CD4-positive, CD25-positive, alpha-beta regulatory T cell (primary cell): ENCODE results near the gene RFWD3. TPM values are rescaled to one million over a fixed set of nuclear protein-coding genes. Genes with fewer than 3 reads are reported as not detected.
A peak's percentile ranks its signal among the peaks of the same experiment; 100 is the strongest.

Experiments
- ATAC-seq, 2 donors: fragments of 150-1000 bp; cut with Tn5 transposase; one replicate each; pipeline ENCODE4 v1.10.0; 2021; ENCODE audit warnings: low read depth in 2 of 2, moderate number of reproducible peaks in 2 of 2, moderate library complexity in 1 of 2
- DNase-seq, 3 donors: peaks; one replicate each; pipeline versions ENCODE4 v3.0.0 to v3.0.0-alpha.2; 2012 to 2022; ENCODE audit warnings: mixed read lengths in 1 of 3
- H3K27ac ChIP-seq: one replicate; pipeline ENCODE4 v1.7.0; 2013; ENCODE audit warnings: mild to moderate bottlenecking, low read length; ENCODE audit not compliant: insufficient read depth, poor library complexity, severe bottlenecking
- H3K27me3 ChIP-seq: one replicate; pipeline ENCODE4 v1.7.0; 2013; ENCODE audit warnings: low read length; ENCODE audit not compliant: control insufficient read depth, insufficient read depth
- H3K36me3 ChIP-seq: one replicate; pipeline ENCODE4 v1.7.0; 2013; ENCODE audit warnings: mild to moderate bottlenecking, low read length, moderate library complexity; ENCODE audit not compliant: control insufficient read depth, insufficient read depth
- H3K4me1 ChIP-seq: 2 replicates; pipeline ENCODE4 v1.7.0; 2013; ENCODE audit warnings: mild to moderate bottlenecking, low read length; ENCODE audit not compliant: insufficient read depth, control insufficient read depth, poor library complexity, severe bottlenecking
- H3K4me3 ChIP-seq: one replicate; pipeline ENCODE4 v1.7.0; 2013; ENCODE audit warnings: low read depth, mild to moderate bottlenecking, low read length, moderate library complexity
- H3K9me3 ChIP-seq, 2 experiments: 1 replicate in 1 of 2; 2 replicates in 1 of 2; pipeline ENCODE4 v1.7.0; 2013; ENCODE audit warnings: low read length in 2 of 2, mild to moderate bottlenecking in 1 of 2, moderate library complexity in 1 of 2; ENCODE audit not compliant: control insufficient read depth in 2 of 2
- H3K27ac Mint-ChIP-seq, 3 donors: one replicate each; pipeline ENCODE4 v1.8.0; 2020 to 2022; ENCODE audit warnings: mild to moderate bottlenecking in 3 of 3, mixed read lengths in 3 of 3, moderate library complexity in 2 of 3
- H3K27me3 Mint-ChIP-seq: one replicate; pipeline ENCODE4 v1.8.0; 2022; ENCODE audit warnings: mild to moderate bottlenecking, mixed read lengths
- H3K36me3 Mint-ChIP-seq: one replicate; pipeline ENCODE4 v1.8.0; 2020; ENCODE audit warnings: mixed read lengths
- H3K4me1 Mint-ChIP-seq, 4 donors: one replicate each; pipeline ENCODE4 v1.8.0; 2020 to 2022; ENCODE audit warnings: mixed read lengths in 4 of 4, mild to moderate bottlenecking in 1 of 4
- H3K4me3 Mint-ChIP-seq, 4 donors: one replicate each; pipeline ENCODE4 v1.8.0; 2020 to 2022; ENCODE audit warnings: mild to moderate bottlenecking in 4 of 4, mixed read lengths in 4 of 4, moderate library complexity in 3 of 4
- H3K9me3 Mint-ChIP-seq, 7 donors: one replicate each; pipeline ENCODE4 v1.8.0; 2020 to 2022; ENCODE audit warnings: mixed read lengths in 7 of 7, mild to moderate bottlenecking in 3 of 7, moderate library complexity in 2 of 7
- polyA plus RNA-seq, 4 donors: library from polyadenylated mRNA; unstranded; fragments of 300-500 nt; fragmentation: Illumina TruSeq; gene quantifications; one replicate each; pipeline ENCODE4 v1.2.3, GENCODE V29; 2021
- total RNA-seq: library from RNA; stranded (reverse); gene quantifications from one replicate; pipeline ENCODE4 v1.2.3, GENCODE V29; 2022

RFWD3 gene
- total and polyA plus RNA-seq, 5 donors from 2014 or later: 17.8 to 48.5 (median 21.7) TPM

GRCh38 chr16:74608944-74609343 lies 57.7 kb downstream of the RFWD3 start:
- peaks cover 43% of the 10 kb centered on the region for H3K4me1 ChIP-seq
- Mint-ChIP-seq H3K9me3 (no peaks in the 10 kb centered on the region), H3K27ac (peak overlapping the region; percentile 26 to 83 (median 69)), H3K27me3 (no peaks in the 10 kb centered on the region), H3K4me1 (peaks cover 17 to 44% (median 29%) of the 10 kb centered on the region in 4 donors), H3K36me3 (no peaks in the 10 kb centered on the region), H3K4me3 (peak overlapping the region; percentile 44 to 81 (median 60))
- ATAC-seq (no peak), DNase-seq (peak; percentile 23 to 37 (median 29))
- no peaks in the 10 kb centered on the region for H3K9me3 ChIP-seq
- H3K4me3 ChIP-seq: peak overlapping the region; percentile 32
- H3K36me3 ChIP-seq: no peaks in the 10 kb centered on the region
- H3K27ac ChIP-seq: no peak overlapping the region
- H3K27me3 ChIP-seq: no peaks in the 10 kb centered on the region

- H3K4me3 Mint-ChIP-seq: peak overlapping the region; percentile 44 to 89 (median 60)
- peak overlapping the region in 1 of 3 donors; percentile 83 for H3K27ac Mint-ChIP-seq
- Histone ChIP-seq H3K36me3 (no peaks in the 10 kb centered on the region), H3K4me3 (peak overlapping the region; percentile 91), H3K9me3 (no peaks in the 10 kb centered on the region), H3K27me3 (no peaks in the 10 kb centered on the region), H3K4me1 (peaks cover 48% of the 10 kb centered on the region), H3K27ac (no peak overlapping the region)
- no peaks in the 10 kb centered on the region for H3K27me3 Mint-ChIP-seq
- H3K36me3 Mint-ChIP-seq: no peaks in the 10 kb centered on the region
- DNase-seq (no peak), ATAC-seq (no peak)
- H3K4me1 Mint-ChIP-seq: peaks cover 22 to 50% (median 34%) of the 10 kb centered on the region in 4 donors
- H3K9me3 Mint-ChIP-seq: no peaks in the 10 kb centered on the region
Observed at GRCh38 chr16:74608381-74608780, 58.3 kb downstream of the RFWD3 start.

DNA sequence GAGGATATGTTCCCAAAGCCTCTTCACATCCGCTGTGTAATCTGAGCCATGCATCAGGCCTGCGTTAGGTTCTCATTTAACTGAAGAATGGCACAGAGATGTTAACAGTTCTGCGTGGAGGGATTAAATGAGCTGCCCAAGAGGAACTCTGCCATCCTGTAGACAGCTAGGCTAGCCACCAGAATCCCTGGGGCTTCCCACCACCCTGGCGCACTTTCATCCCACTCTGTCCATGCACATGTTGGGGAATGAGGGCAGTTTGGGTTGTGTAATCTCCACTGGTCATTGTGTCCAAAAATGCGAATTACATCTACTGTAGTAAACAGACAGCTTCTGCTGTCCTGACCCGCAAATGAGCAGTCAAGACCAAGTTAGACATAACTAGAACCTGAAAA lies 58.7 kb downstream of the RFWD3 start:
- peak overlapping the region in 3 of 4 donors; percentile 89 to 96 (median 93) for H3K4me3 Mint-ChIP-seq
- DNase-seq: no peak
- Histone ChIP-seq H3K4me3 (peak overlapping the region; percentile 91), H3K36me3 (no peaks in the 10 kb centered on the region), H3K9me3 (no peaks in the 10 kb centered on the region), H3K27ac (peak overlapping the region; percentile 92), H3K27me3 (no peaks in the 10 kb centered on the region), H3K4me1 (peaks cover 52% of the 10 kb centered on the region)
- peak overlapping the region in 2 of 3 donors; percentile 67 to 94 for H3K27ac Mint-ChIP-seq
- no peaks in the 10 kb centered on the region for H3K36me3 Mint-ChIP-seq
- H3K4me1 Mint-ChIP-seq: peaks cover 23 to 54% (median 37%) of the 10 kb centered on the region in 4 donors
- ATAC-seq: no peak
- no peaks in the 10 kb centered on the region for H3K27me3 Mint-ChIP-seq
- no peaks in the 10 kb centered on the region for H3K9me3 Mint-ChIP-seq

DNA sequence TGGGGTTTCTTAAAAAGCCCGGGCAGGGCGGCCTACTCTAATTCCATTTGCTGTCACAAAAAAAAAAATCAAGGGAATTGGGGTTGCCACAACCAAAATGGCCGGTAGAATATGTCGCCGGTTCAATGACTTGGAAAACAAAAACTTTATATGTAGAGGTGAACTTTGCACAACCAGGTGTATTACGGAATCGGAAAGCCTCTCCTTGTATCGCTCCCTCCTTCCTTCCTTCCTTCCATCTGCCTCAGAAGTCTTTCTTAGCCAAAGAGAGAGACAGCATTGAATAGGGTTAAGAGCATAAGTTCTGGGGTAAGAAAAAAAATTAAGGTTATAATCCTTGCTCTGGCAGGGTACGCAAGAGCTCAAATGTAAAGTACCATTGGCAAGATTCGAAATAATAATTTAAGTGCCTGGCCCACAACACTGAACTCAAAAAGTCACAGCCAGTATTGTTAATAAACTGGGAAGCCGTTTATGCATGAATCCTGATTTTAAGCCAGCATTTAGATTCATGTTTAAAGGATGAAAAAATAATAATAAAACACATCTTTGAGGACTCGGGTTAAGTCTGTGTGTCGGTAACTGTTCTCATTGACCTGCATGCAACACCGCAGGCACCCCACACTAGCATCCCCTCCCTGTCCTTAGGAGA lies 59.2 kb downstream of the RFWD3 start:
- Mint-ChIP-seq H3K27me3 (no peaks in the 10 kb centered on the region), H3K4me3 (peak overlapping the region; percentile 89 to 99 (median 94)), H3K4me1 (peaks cover 23 to 59% (median 42%) of the 10 kb centered on the region in 4 donors), H3K27ac (peak overlapping the region; percentile 93 to 95 (median 94)), H3K9me3 (no peaks in the 10 kb centered on the region), H3K36me3 (no peaks in the 10 kb centered on the region)
- Histone ChIP-seq H3K4me3 (peak overlapping the region; percentile 91), H3K27ac (peak overlapping the region; percentile 92), H3K4me1 (peaks cover 56% of the 10 kb centered on the region), H3K27me3 (no peaks in the 10 kb centered on the region), H3K9me3 (no peaks in the 10 kb centered on the region), H3K36me3 (no peaks in the 10 kb centered on the region)
- no peak for DNase-seq
- peak; percentile 7 to 27 for ATAC-seq

DNA sequence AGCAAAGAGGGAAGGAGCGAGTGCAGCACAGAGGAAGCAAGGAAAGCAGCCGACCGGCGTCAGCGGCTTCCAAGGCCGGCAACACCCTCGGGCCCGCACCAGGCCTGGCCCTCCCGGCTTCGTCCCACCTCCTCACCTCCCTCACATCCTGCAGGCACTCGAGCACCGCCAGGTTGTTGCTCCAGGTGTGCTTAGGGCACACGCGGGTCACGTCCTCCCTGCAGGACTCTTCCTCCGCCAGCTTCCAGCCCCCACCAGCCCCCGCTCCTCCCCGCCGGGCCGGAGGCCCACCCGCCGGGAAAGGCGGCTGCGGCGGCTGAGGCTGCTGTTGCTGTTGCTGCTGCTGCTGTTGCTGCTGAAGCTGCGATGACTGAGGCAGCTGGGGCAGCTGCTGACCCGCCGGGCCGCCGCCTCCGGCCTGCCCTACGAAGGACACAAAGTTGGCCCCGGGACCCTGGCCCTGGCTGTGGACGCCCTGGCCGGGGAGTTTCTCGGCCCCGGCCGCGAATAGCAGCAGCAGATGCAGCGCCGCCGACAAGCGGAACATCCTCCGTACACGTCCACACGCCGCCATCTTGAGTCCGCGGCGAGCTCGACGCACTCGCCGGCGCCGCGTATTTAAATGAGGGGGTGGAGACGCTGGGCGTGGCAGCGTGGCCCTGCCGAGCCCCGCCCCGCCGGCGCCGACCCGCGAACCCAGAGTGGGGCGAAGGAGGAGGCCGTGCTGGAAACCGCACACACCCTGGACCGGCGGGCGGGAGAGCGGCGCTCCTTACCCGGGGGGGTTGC lies 60.0 kb downstream of the RFWD3 start, which contains the start of gene GLG1:
GLG1 (minus strand) TSS at position 594 of the 789 bp plus-strand sequence; CDS start at position 574, 20 bp downstream.
- Mint-ChIP-seq H3K27me3 (no peaks in the 10 kb centered on the region), H3K4me3 (peak within 1 kb of the TSS; percentile 89 to 99 (median 94)), H3K9me3 (no peaks in the 10 kb centered on the region), H3K36me3 (no peaks in the 10 kb centered on the region), H3K27ac (peak within 1 kb of the TSS; percentile 95 to 98 (median 97)), H3K4me1 (peaks cover 27 to 66% (median 45%) of the 10 kb centered on the region in 4 donors)
- Histone ChIP-seq H3K27me3 (no peaks in the 10 kb centered on the region), H3K4me3 (peak within 1 kb of the TSS; percentile 96), H3K9me3 (no peaks in the 10 kb centered on the region), H3K36me3 (no peaks in the 10 kb centered on the region), H3K27ac (peak within 1 kb of the TSS; percentile 92), H3K4me1 (peaks cover 63% of the 10 kb centered on the region)
- peak; percentile 88 to 96 (median 93) for DNase-seq
- peak; percentile 95 to 97 for ATAC-seq

DNA sequence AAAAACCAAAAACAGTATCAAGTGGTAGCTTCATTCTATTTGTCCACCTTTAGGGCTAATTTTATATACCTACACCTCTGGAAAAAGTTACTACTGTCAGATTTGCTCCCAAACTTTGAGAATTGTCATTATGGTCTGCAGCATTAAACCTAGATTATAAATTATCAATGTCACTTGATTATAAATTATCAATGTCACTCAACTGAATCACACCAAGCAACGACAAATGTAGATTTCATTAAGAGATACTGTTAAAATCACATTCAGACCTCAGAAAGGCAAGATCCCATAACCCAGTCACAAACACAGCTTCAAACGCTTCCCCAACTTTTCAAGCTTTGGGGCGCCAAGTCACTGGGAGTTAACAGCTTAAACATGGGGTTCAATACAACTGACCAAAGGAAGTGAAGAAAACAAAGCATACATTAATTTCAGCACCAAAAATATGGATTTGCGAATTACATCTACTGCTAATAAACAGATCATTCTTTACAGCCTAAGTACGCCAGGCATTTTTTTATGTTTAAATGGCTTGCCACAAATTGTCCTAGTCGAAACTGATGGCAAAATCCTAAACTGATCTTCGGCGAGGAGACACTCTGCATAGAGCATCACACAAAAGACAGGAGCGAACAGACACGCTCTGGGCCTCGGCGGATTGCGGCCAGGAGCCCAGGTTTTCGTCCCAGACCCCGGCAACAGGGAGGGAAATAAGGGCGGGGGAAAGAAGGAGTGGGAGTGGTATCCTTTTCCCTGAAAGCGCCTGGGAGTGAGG lies 60.7 kb downstream of the RFWD3 start:
- H3K27ac Mint-ChIP-seq: peak overlapping the region; percentile 90 to 98 (median 97)
- peak overlapping the region; percentile 92 for H3K27ac ChIP-seq
- H3K9me3 ChIP-seq: no peaks in the 10 kb centered on the region
- H3K27me3 Mint-ChIP-seq: no peaks in the 10 kb centered on the region
- DNase-seq (peak in 1 of 3 donors; percentile 14), ATAC-seq (no peak)
- no peaks in the 10 kb centered on the region for H3K27me3 ChIP-seq
- peaks cover 71% of the 10 kb centered on the region for H3K4me1 ChIP-seq
- H3K4me3 Mint-ChIP-seq: peak overlapping the region; percentile 89 to 99 (median 94)
- H3K4me1 Mint-ChIP-seq: peaks cover 34 to 73% (median 53%) of the 10 kb centered on the region in 4 donors
- H3K36me3 Mint-ChIP-seq: no peaks in the 10 kb centered on the region
- no peaks in the 10 kb centered on the region for H3K9me3 Mint-ChIP-seq
- H3K36me3 ChIP-seq: no peaks in the 10 kb centered on the region
- peak overlapping the region; percentile 96 for H3K4me3 ChIP-seq

DNA sequence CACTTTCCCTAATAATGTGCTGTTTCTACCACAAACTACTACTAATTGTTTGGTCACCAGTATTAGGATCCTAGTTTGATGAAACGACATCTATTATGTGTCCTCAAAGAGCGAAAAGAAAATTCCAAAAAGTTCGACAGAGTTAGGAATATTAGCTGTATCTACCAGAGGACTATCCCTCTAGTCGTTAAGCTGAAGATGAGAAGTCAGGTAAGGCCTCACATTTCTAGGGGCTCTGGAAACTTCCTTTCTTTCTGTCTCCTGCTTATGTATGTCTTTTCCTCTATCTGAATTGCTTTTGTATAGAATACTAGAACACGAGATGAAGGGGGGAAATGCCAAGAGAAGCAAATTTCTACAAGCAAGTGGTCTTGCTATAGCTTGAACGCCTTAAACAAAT lies 61.3 kb downstream of the RFWD3 start:
- H3K4me3 Mint-ChIP-seq: peak overlapping the region; percentile 89 to 99 (median 94)
- DNase-seq (no peak), ATAC-seq (no peak)
- no peaks in the 10 kb centered on the region for H3K9me3 ChIP-seq
- peak overlapping the region; percentile 92 for H3K27ac ChIP-seq
- H3K4me3 ChIP-seq: peak overlapping the region; percentile 96
- no peaks in the 10 kb centered on the region for H3K9me3 Mint-ChIP-seq
- H3K27me3 Mint-ChIP-seq: no peaks in the 10 kb centered on the region
- H3K27me3 ChIP-seq: no peaks in the 10 kb centered on the region
- H3K4me1 ChIP-seq: peaks cover 77% of the 10 kb centered on the region
- peaks cover 39 to 79% (median 58%) of the 10 kb centered on the region in 4 donors for H3K4me1 Mint-ChIP-seq
- H3K27ac Mint-ChIP-seq: peak overlapping the region; percentile 91 to 98 (median 97)
- no peaks in the 10 kb centered on the region for H3K36me3 ChIP-seq
- no peaks in the 10 kb centered on the region for H3K36me3 Mint-ChIP-seq
